H9 (cell line): ENCODE results near the gene HPD. TPM values are rescaled to one million over a fixed set of nuclear protein-coding genes. Genes with fewer than 3 reads are reported as not detected.

Source experiments
- DNase-seq: peaks from one replicate; pipeline ENCODE4 v3.0.0-alpha.2; 2017
- H2AFZ ChIP-seq: one replicate; pipeline ENCODE4 v1.6.1; 2013; ENCODE audit warnings: mild to moderate bottlenecking, low read length, control low read depth, moderate library complexity
- H2AK5ac ChIP-seq: 2 replicates; pipeline ENCODE4 v1.6.1; 2013; ENCODE audit warnings: low read length, control low read depth, mixed read lengths; ENCODE audit not compliant: insufficient read length
- H2BK120ac ChIP-seq: one replicate; pipeline ENCODE4 v1.6.1; 2013; ENCODE audit warnings: low read depth, mild to moderate bottlenecking, low read length, control low read depth, inconsistent platforms; ENCODE audit not compliant: poor library complexity, severe bottlenecking
- H2BK12ac ChIP-seq: 2 replicates; pipeline ENCODE4 v1.6.1; 2013; ENCODE audit warnings: low read length, control low read depth, mixed read lengths, low read depth; ENCODE audit not compliant: insufficient read length
- H2BK15ac ChIP-seq: 2 replicates; pipeline ENCODE4 v1.6.1; 2013; ENCODE audit warnings: low read depth, low read length, control low read depth
- H2BK20ac ChIP-seq: one replicate; pipeline ENCODE4 v1.6.1; 2013; ENCODE audit warnings: low read depth, mild to moderate bottlenecking, low read length, control low read depth, inconsistent platforms; ENCODE audit not compliant: poor library complexity, severe bottlenecking
- H2BK5ac ChIP-seq: 2 replicates; pipeline ENCODE4 v1.6.1; 2013; ENCODE audit warnings: low read length, control low read depth, mixed read lengths; ENCODE audit not compliant: insufficient read length
- H3K14ac ChIP-seq: 2 replicates; pipeline ENCODE4 v1.6.1; 2013; ENCODE audit warnings: low read length, control low read depth; ENCODE audit not compliant: insufficient read depth
- H3K18ac ChIP-seq: 2 replicates; pipeline ENCODE4 v1.6.1; 2013; ENCODE audit warnings: low read depth, mild to moderate bottlenecking, mixed read lengths, low read length, control low read depth; ENCODE audit not compliant: insufficient read length
- H3K23ac ChIP-seq: 2 replicates; pipeline ENCODE4 v1.6.1; 2013; ENCODE audit warnings: low read length, control low read depth, mixed read lengths, low read depth; ENCODE audit not compliant: insufficient read length
- H3K23me2 ChIP-seq: 2 replicates; pipeline ENCODE4 v1.6.1; 2013; ENCODE audit warnings: low read depth, mild to moderate bottlenecking, mixed read lengths, low read length, control low read depth; ENCODE audit not compliant: insufficient read length, poor library complexity, severe bottlenecking
- H3K27ac ChIP-seq: 2 replicates; pipeline ENCODE4 v1.5.1; 2013; ENCODE audit warnings: low read length, control low read depth, mixed read lengths, low read depth; ENCODE audit not compliant: insufficient read length
- H3K27me3 ChIP-seq: 2 replicates; pipeline ENCODE4 v1.6.1; 2013; ENCODE audit warnings: low read length, control low read depth, inconsistent platforms; ENCODE audit not compliant: insufficient read depth
- H3K4ac ChIP-seq: 2 replicates; pipeline ENCODE4 v1.6.1; 2013; ENCODE audit warnings: low read depth, mild to moderate bottlenecking, control low read depth, inconsistent platforms, low read length, moderate library complexity
- H3K4me1 ChIP-seq: 2 replicates; pipeline ENCODE4 v1.6.1; 2013; ENCODE audit warnings: low read length, control low read depth, inconsistent platforms; ENCODE audit not compliant: insufficient read depth
- H3K4me2 ChIP-seq: 2 replicates; pipeline ENCODE4 v1.6.1; 2013; ENCODE audit warnings: low read length, control low read depth, mixed read lengths; ENCODE audit not compliant: insufficient read length, insufficient read depth
- H3K56ac ChIP-seq: 2 replicates; pipeline ENCODE4 v1.6.1; 2013; ENCODE audit warnings: low read depth, mild to moderate bottlenecking, mixed read lengths, low read length, control low read depth; ENCODE audit not compliant: insufficient read length
- H3K79me1 ChIP-seq: 2 replicates; pipeline ENCODE4 v1.6.1; 2013; ENCODE audit warnings: low read depth, mild to moderate bottlenecking, moderate library complexity, low read length, control low read depth, inconsistent platforms; ENCODE audit not compliant: insufficient read depth, poor library complexity, severe bottlenecking
- H3K79me2 ChIP-seq: 2 replicates; pipeline ENCODE4 v1.6.1; 2013; ENCODE audit warnings: low read length, control low read depth, inconsistent platforms; ENCODE audit not compliant: insufficient read depth
- H3K9ac ChIP-seq: 2 replicates; pipeline ENCODE4 v1.6.1; 2013; ENCODE audit warnings: low read length, control low read depth, mixed read lengths; ENCODE audit not compliant: insufficient read length; ENCODE audit errors: extremely low read depth
- H3K9me3 ChIP-seq: one replicate; pipeline ENCODE4 v1.6.1; 2013; ENCODE audit warnings: low read depth, low read length, inconsistent platforms; ENCODE audit not compliant: control insufficient read depth
- H3T11ph ChIP-seq: one replicate; pipeline ENCODE4 v1.6.1; 2013; ENCODE audit warnings: mild to moderate bottlenecking, low read length, control low read depth, inconsistent platforms
- H4K20me1 ChIP-seq: one replicate; pipeline ENCODE4 v1.6.1; 2013; ENCODE audit not compliant: control insufficient read depth, insufficient read length, insufficient read depth
- H4K5ac ChIP-seq: 2 replicates; pipeline ENCODE4 v1.6.1; 2013; ENCODE audit warnings: low read depth, mild to moderate bottlenecking, mixed read lengths, low read length, control low read depth; ENCODE audit not compliant: insufficient read length
- H4K8ac ChIP-seq: replicated peaks from 2 replicates; pipeline ENCODE4 v1.6.1; 2013; ENCODE audit warnings: low read length, control low read depth, mixed read lengths, low read depth; ENCODE audit not compliant: insufficient read length
- H4K91ac ChIP-seq: 2 replicates; pipeline ENCODE4 v1.6.1; 2013; ENCODE audit warnings: low read depth, mild to moderate bottlenecking, moderate library complexity, mixed read lengths, low read length, control low read depth; ENCODE audit not compliant: insufficient read length
- H3K27ac Mint-ChIP-seq, 3 experiments: 2 replicates in 2 of 3; 3 replicates in 1 of 3; pipeline ENCODE4 v1.8.0; 2020 to 2021; ENCODE audit warnings: mixed read lengths in 3 of 3, mild to moderate bottlenecking in 1 of 3, moderate library complexity in 1 of 3
- H3K27me3 Mint-ChIP-seq: 2 replicates; pipeline ENCODE4 v1.8.0; 2021; ENCODE audit warnings: low read depth, mild to moderate bottlenecking, moderate library complexity, mixed read lengths
- H3K36me3 Mint-ChIP-seq, 3 experiments: 2 replicates in 2 of 3; 3 replicates in 1 of 3; pipeline ENCODE4 v1.8.0; 2020 to 2021; ENCODE audit warnings: low read depth in 3 of 3, mixed read lengths in 3 of 3; ENCODE audit not compliant: insufficient read depth in 1 of 3
- H3K4me1 Mint-ChIP-seq, 2 experiments: 2 replicates each; pipeline ENCODE4 v1.8.0; 2020; ENCODE audit warnings: mixed read lengths in 2 of 2
- H3K4me3 Mint-ChIP-seq, 2 experiments: 2 replicates in 1 of 2; 3 replicates in 1 of 2; pipeline ENCODE4 v1.8.0; 2020 to 2021; ENCODE audit warnings: mild to moderate bottlenecking in 2 of 2, mixed read lengths in 2 of 2, moderate library complexity in 1 of 2
- H3K9me3 Mint-ChIP-seq, 2 experiments: 2 replicates in 1 of 2; 3 replicates in 1 of 2; pipeline ENCODE4 v1.8.0; 2020; ENCODE audit warnings: mild to moderate bottlenecking in 2 of 2, mixed read lengths in 2 of 2, moderate library complexity in 1 of 2
- WGBS: extraction: QIAGEN DNeasy Blood & Tissue Kit; methylation state at CpG from one replicate; pipeline ENCODE4 v1.1.7; 2013; ENCODE audit warnings: missing lambda C conversion rate, low lambda C conversion rate, mixed read lengths; ENCODE audit not compliant: insufficient read length; ENCODE audit errors: extremely low coverage; 5-methylcytosine and 5-hydroxymethylcytosine counted together
- total RNA-seq: library from RNA; stranded (reverse); gene quantifications from 2 replicates; pipeline ENCODE4 v1.2.1, GENCODE V29; 2021
- TF ChIP-seq, protein P1 (sequence below): fragments of 200-600 bp; sonication (generic); conservative IDR thresholded peaks from 3 replicates; pipeline ENCODE4 v1.8.0; 2021; ENCODE audit warnings: antibody characterized with exemption, mild to moderate bottlenecking

Gene HPD
- total RNA-seq, 1 experiment from 2014 or later = not detected

DNA sequence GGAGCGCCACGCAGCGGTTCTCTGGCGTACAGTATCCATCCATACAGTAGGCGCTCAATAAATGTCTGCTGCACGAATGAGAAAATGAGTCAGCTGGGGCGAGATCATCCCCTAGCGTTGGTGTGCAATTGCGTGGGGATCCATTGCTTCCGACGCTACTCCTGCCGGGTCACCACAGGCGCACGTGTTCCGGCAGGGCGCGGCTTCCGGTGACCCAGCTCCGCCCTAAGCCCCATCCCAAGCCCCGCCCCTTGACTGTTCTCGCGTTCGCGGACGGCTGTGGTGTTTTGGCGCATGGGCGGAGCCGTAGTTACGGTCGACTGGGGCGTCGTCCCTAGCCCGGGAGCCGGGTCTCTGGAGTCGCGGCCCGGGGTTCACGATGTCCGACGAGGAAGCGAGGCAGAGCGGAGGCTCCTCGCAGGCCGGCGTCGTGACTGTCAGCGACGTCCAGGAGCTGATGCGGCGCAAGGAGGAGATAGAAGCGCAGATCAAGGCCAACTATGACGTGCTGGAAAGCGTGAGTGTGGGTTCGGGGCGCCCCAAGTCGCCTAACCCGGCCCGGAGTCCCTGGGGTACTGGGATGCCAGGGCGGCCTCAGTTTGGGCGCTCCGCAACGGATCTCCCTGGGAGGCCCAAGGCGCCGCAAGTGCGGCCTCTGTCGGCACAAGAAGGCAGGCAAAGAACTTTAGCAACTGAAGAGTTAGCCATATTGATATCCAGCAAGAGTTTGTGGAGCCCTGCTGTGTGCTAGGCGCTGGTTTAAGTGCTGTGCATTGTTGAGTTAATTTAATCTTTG is 30.0 kb upstream of the HPD start, which contains the start of gene PSMD9:
PSMD9 (plus strand) TSS at position 313 of the 796 bp plus-strand sequence; CDS start at position 380, 67 bp downstream.
- H3K79me2 ChIP-seq = no peaks in the 10 kb centered on the region
- H3K4me1 ChIP-seq = no peaks in the 10 kb centered on the region
- no peak within 1 kb of the TSS for H2BK5ac ChIP-seq
- H3K4me2 ChIP-seq = peak within 1 kb of the TSS; percentile 80
- no peak within 1 kb of the TSS for H2AFZ ChIP-seq
- H4K8ac ChIP-seq = no peak within 1 kb of the TSS
- H2BK120ac ChIP-seq = no peak within 1 kb of the TSS
- H4K91ac ChIP-seq = no peak within 1 kb of the TSS
- H2AK5ac ChIP-seq = no peak within 1 kb of the TSS
- H3K9ac ChIP-seq = peak within 1 kb of the TSS; percentile 60
- peak within 1 kb of the TSS; percentile 99 to 100 (median 99) for H3K27ac Mint-ChIP-seq
- H2BK15ac ChIP-seq = no peak within 1 kb of the TSS
- no peak within 1 kb of the TSS for H3K27ac ChIP-seq
- H3K4ac ChIP-seq = no peak within 1 kb of the TSS
- no peaks in the 10 kb centered on the region; the same call in 1 of the 2 replicates for H3K27me3 ChIP-seq
- peak; percentile 98 for DNase-seq
- H3K23ac ChIP-seq = no peak within 1 kb of the TSS
- H3K18ac ChIP-seq = peak within 1 kb of the TSS; percentile 12
- no peak within 1 kb of the TSS for H4K5ac ChIP-seq
- H3K27me3 Mint-ChIP-seq = peaks cover 37% of the 10 kb centered on the region
- H3K4me1 Mint-ChIP-seq = peaks cover 12 to 13% of the 10 kb centered on the region in 2 experiments
- no peak within 1 kb of the TSS for H2BK20ac ChIP-seq
- H3K9me3 Mint-ChIP-seq = no peaks in the 10 kb centered on the region; a peak in 1 of 5 replicates
- H3T11ph ChIP-seq = no peak within 1 kb of the TSS
- no peak within 1 kb of the TSS for H3K56ac ChIP-seq
- no peaks in the 10 kb centered on the region for H4K20me1 ChIP-seq
- WGBS = no CpG with 5 or more reads among the region's 67 CpGs
- no peaks in the 10 kb centered on the region for H3K9me3 ChIP-seq
- H2BK12ac ChIP-seq = no peak within 1 kb of the TSS
- TF ChIP-seq, protein P1, sequence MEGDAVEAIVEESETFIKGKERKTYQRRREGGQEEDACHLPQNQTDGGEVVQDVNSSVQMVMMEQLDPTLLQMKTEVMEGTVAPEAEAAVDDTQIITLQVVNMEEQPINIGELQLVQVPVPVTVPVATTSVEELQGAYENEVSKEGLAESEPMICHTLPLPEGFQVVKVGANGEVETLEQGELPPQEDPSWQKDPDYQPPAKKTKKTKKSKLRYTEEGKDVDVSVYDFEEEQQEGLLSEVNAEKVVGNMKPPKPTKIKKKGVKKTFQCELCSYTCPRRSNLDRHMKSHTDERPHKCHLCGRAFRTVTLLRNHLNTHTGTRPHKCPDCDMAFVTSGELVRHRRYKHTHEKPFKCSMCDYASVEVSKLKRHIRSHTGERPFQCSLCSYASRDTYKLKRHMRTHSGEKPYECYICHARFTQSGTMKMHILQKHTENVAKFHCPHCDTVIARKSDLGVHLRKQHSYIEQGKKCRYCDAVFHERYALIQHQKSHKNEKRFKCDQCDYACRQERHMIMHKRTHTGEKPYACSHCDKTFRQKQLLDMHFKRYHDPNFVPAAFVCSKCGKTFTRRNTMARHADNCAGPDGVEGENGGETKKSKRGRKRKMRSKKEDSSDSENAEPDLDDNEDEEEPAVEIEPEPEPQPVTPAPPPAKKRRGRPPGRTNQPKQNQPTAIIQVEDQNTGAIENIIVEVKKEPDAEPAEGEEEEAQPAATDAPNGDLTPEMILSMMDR = peak; percentile 79
- H3K14ac ChIP-seq = peak within 1 kb of the TSS; percentile 71
- H3K23me2 ChIP-seq = peaks cover 3% of the 10 kb centered on the region
- peaks cover 2 to 18% (median 10%) of the 10 kb centered on the region in 3 experiments; a peak in 5 of 7 replicates for H3K36me3 Mint-ChIP-seq
- H3K4me3 Mint-ChIP-seq = peak within 1 kb of the TSS; percentile 92 to 96
- H3K79me1 ChIP-seq = no peaks in the 10 kb centered on the region
